NCI-H1694 (cell line): ENCODE measurements around the gene CYGB.
"Not testable (repeated sequence)": the region's sequence is repeated elsewhere in the genome, so short reads cannot be mapped to it uniquely, and the experiment has no call there.

Experiments
- DNase-seq: peaks from one replicate; lab custom pipeline; 2025; lab: John Stamatoyannopoulos, UW

CYGB gene

GRCh38 chr17:76538281-76538931 lies 897 bp upstream of the CYGB start:
- DNase-seq = no peak

DNA sequence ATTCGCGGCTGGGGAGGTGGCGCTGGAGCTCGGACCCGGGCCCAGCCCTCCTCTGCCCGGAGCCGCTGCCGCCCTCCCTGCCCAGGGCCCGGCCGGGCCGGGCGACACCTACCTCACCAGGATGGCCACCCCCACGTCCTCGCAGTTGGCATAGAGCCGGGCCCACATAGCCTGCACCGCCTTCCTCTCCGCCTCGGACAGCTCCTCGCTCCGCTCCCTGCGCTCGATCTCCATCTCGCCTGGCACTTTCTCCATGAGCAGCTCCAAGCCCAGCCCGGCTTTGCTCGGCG lies 276 bp downstream of the CYGB start:
- DNase-seq = no peak

DNA sequence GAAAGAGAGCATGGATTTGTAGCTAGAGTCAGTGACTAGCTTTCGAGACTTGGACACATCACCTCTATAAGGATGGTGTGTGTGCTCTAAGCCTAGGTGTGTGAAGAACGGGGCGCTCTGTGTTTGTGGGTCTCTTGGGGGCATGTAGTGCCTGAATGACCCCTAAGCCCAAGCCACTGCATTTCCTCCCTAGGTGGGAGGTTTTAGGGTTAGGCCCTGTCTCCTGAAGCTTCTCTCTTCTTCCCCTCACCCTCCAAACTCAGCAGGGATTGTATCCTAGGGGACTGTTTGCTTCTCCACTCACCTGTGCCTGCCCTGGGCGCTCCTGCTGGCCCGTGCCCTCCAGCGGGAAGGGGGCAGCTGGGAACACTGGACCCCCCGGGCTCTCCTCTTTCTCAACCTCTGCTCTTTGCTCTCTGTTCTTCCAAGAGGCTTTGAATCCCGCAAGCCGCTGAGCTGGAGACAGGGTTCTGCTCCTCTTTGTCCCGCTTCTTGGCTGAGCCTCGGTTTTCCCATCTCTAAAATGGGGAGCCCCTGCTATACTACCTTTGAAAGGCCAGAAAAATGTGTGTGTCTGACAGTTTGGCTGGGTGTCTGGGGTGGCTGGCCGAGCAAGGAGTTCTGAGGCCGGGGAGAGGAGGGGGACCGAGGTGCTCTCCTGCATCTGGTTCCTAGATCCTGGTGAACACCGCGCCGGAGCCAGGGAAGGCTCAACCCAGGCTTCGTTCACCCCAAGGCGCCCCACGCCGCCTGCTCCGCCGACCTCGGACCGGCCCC lies 810 bp downstream of the CYGB start:
- DNase-seq = no peak

DNA sequence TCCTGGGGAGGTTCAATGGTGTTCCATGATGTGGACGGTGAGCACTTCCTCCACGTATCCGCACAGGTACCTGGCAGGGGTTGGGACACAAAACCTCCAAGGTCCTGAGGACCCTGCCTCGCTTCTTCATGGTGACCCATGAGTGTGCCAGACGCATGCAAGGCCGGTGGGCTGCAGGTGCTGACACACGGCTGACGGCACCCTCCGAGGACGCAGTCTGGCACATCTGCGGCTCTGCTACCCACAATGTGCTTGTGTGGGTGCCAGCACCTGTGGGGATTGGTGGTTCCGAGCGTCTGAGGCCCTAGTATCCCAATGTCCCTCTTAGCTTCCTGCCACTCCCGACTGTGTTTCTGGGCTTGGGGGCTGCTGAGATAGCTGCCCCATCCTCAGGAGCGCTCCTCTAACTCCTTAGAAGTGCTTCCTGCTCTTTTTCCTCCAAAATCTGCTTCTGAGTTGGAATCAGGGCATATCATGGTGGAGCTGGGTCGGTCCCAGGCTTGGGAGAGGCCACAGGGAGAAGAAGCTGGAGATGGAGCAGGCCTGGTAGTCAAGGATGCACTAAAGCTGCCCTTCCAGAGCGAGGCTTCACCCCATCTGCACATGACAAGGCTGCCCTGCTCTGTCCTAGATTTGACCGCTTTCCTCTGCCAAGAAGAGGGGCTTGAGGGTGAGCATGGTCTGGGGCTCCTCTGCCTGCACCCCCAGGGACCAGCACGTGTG lies 1.6 kb downstream of the CYGB start:
- DNase-seq = no peak

DNA sequence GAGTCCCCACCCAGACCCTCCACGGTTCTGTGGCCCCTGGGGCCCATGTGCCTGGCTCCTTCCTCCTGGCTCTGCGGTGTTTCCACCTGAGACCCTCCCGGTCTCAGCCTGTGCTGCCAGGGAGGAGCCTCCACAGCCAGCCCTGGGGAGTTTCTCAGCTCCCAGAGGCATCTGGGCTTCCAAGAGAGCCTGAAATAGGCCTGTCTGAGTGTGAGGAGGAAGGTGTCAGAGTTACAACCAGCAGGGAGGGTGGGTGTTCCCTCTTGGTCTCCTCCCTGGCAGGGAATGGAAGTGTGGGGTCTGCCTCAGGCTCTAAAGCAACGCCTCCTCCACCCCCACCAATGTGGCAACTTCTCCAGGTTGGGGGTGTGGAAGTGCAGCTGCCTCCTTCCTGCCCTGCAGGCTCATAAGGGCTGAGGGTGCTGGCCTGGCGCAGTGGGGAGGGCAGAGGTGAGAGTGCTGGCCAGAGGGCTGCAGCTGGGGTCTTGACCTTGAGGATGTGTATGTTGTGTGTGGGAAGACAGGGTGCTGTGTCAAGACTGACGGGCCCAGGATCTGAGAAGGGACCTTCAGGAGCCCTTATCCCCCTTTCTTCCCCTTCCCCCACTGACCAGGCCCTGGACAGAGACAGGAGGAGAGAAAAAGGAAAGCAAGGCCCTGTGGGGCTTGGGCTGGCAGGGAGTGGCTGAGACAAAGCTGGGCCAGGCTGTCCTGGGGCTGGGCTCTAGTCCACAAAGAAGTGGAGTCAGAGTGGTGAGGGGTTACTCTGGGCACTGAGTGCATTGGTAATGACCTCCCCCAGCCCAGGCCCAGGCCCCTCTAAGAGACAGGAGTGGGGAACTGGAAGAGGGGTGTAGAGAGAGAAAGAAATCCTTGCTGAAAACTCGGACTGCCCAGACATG lies 2.4 kb downstream of the CYGB start:
- DNase-seq = no peak

DNA sequence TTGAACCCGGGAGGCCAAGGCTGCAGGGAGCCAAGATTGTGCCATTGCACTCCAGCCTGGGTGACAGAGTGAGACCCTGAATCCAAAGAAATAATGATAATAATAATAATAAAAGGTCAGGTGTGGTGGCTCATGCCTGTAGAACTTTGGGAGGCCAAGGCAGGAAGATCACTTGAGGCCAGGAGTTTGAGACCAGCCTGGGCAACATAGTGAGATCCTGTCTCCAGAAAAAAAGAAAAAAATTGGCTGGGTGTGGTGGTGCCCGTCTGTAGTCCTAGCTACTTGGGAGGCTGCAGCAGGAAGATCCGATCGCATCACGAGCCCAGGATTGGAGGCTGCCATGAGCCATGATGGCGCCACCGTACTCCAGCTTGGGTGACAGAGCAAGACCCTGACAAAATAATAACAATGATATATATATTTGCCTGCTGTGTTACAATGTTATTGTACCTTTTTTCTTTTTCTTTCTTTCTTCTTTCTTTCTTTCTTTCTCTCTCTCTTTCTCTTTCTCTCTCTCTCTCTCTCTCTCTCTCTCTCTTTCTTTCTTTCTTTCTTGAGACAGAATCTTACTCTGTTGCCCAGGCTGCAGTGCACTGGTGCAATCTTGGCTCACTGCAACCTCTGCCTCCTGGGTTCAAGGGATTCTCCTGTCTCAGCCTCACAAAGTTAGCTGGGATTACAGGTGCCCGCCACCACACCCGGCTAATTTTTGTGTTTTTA lies 3.7 kb downstream of the CYGB start:
- DNase-seq = not testable (repeated sequence)

DNA sequence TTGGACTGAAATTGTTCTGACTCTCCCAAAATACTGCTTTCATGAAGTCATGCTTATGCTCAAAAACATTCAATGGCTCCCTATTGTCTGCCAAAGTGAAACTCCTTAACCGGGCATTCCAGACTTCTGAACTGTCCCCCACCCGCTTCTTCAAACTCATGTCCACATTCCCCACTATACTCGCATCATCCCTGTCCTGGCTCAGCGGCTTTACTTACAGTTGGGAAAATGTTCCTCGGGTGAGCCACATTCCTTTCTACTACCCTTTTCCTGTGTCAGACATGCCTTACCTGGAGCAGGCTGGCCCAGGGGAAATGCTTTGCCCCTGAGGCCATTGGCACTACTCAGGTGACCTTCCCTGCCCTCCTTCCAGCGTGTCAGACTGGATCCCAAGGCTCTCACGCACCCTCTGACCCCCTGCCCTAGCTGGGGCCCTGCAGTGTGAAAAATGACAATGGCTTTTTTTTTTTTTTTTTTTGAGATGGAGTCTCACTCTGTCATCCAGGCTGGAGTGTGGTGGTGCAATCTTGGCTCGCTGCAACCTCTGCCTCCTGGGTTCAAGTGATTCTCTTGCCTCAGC lies 5.3 kb downstream of the CYGB start:
- no peak for DNase-seq

DNA sequence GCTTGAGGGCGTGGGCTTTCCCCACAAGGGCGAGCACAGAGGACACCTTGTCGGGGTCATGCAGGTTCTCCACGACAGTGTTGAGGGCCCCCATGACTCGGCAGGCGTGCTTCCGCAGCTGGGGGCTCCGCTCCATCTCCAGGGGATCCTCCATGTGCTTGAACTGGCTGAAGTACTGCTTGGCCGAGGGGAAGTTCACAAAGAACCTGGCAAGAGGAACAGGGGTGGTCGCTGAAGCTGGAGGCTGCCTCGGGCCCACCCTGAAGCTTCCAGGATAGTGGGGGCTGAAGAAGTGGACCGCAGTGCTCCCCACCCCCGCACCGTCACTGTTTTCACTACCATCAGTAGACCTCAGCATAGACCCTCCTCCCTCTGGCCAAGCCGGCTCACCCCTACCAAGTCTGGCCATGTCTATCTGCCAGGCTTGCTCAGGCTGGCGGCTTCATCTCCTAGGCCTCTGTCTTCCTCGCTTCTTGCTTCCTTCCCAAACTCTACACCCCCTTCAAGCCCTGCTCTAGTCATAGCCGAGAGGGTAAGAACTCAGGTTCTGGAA lies 5.9 kb downstream of the CYGB start:
- no peak for DNase-seq

DNA sequence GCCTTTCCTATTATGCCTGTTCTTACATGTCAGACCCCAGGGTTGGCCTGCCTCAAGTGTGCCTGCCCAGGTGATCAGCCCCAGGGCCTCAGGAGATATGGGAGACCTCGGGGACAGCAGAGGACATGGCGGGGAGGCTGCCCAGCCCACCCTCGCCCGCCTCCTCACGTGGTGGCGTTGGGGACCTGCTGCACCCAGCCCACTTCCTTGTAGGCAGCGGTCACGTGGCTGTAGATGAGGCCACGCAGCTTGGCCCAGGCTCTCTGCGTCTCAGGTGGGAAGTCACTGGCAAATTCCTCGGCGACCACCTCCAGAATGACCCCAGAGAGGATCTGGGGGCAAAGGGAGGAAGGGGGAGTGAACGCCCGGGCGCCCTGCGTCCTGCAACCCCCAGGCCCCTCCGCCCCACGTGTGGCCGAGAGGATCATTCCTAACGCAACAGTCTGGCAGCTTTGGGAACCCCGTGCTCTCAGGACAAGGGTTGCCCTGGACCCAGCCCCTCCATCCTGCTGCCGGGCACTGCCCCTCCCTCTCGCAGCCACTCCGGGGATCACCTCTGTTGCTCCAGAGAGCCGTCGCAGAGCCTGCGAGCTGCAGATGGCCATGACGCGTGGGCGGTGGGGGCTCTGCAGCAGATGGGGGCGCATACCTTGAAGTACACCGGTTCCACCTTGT lies 6.6 kb downstream of the CYGB start:
- no peak for DNase-seq

GRCh38 chr17:76530095-76530723 lies 7.3 kb downstream of the CYGB start:
- no peak for DNase-seq

GRCh38 chr17:76529224-76530094 lies 8.1 kb downstream of the CYGB start:
- no peak for DNase-seq

- no peak for DNase-seq
Observed at GRCh38 chr17:76528528-76529223, 8.8 kb downstream of the CYGB start.

DNA sequence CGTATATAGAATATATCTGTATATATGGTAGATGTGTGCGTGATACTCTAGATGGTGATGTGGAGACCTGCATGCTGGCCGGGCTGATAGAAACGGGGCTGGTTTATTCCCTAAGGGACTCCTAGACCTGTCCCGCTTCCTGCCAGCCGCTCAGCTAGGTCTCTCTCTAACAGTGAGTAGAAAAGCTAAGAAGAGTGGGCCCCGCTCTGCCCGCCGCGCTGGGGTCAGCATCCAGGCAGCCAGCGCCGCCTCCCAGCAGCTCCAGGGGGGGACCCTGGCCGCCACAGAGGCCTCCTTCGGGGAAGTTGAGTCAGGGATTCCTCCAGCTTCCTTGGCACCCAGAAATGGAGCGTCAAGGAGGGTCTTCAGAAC lies 9.4 kb downstream of the CYGB start:
- DNase-seq = no peak

DNA sequence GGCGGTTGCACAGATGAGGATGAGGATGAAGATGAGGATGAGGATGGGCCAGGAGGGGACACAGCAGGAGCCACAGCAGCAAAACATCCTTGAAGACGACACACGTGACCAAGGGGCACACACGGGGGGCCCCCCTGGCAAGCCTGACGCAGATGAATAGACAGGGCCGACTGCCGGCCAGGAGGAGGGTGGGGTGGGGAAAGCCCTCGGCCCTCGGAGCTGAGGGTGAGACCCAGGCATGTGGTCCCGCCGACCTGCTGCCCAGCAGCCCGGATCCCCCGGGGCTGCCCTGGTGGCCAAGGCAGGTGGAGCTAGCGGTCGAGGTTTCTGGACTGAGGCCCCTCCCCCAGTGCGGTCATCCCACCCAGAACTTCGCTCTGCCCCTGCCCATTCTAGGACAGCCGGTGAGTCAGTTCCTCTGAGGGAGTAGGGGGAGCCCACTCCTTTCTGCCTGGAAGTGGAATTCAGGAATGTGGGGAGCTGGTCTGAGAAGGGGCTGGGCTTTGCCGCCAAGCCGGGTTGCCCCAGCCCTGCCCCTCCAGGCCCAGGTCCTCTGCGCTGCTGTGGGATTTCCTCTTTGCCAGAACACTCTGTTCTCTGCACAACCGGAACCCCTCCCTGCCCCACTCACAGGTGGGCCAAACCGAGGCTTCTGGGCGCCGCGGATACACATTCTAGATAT lies 9.9 kb downstream of the CYGB start:
- no peak for DNase-seq

GRCh38 chr17:76527016-76527415 lies 10.5 kb downstream of the CYGB start:
- not testable (repeated sequence) for DNase-seq

GRCh38 chr17:76525513-76525833 lies 12.0 kb downstream of the CYGB start:
- DNase-seq = not testable (repeated sequence)

DNA sequence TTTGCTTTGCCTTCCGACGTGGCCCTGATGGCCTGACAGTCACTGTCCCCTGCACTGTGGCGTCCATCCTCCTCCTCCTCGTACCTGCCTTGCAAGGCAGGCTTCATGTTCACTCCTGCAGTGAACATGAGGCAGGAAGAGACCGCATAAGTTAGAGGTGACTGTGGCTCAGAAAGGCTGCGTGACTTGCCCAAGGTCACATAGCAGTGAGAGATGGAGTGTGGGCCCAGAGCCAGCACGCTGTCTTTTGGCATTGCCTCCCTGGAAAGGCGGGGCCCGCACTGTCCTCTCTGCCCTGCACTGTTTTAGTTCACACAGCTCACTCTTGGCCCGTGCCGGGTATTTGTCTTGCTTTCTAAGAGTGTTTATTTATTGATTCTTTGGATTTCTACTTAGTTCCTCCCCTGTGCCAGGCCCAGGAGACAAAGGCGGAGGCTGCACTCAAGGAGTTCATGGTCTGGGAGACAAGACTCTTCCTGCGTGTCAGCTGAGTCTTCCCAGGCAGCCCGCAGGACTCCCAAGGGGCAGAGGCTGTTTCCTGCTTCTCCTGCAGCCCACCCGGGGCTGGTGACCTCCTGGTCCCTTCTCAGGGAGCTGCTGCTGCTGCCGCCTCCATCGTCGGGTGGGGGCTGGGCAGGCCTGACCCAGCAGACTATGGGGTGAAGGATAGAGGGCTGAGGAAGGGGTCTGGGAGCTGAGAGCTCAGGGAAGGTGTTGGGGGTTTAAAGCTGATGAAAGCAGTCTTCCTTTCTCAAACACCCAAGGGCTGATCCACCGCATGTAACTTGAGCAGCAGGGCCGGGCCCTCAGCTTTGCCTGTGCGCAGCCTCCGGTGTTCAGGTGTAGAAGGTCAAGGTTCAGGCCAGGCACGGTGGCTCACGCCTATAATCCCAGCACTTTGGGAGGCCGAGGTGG lies 12.7 kb downstream of the CYGB start:
- no peak for DNase-seq
